Raji (cell line): ENCODE measurements around the gene REXO5.

Experiments
- POLR2A ChIP-seq: IDR thresholded peaks from 2 replicates; pipeline ENCODE4 v1.6.1; 2011; ENCODE audit warnings: low read depth, low read length, control low read depth; ENCODE audit not compliant: insufficient read depth

The REXO5 gene

DNA sequence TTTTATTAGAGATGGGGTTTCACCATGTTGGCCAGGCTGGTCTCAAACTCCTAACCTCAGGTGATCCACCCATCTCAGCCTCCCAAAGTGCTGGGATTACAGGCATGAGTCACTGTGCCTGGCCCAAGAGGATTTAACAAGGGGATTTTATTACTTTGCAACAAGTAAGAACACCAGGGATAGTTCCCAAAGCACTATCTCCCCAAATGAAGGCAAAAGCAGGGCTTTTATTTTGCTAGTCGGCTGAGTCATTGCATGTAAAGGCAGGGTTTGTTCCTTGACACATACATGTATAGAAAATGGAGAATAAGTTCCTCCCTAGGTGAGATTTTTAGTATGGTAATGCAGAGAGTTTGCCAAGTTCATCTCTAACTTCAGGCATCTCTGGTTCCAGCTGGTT, 24.0 kb downstream of the REXO5 start:
- TF ChIP-seq POLR2A, result no peak

DNA sequence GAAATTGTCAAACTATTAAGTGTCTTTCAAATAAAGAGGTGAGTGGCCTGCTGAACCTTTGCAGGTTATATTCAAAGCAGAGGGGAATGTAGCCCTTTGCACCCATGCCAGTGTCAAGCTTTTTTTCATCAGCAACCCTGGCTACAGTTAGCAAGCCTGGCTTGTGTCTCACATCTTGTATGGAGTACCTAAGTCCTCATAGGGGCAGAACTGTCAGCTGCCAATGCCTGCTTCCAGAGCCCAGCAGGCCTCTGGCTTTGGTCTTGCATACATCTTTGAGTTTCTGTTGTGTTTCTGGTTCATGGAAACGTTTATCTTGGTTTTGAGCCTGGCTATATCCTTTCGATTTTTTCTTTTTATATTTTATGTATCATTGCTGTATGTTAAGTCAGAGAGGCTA, 26.8 kb downstream of the REXO5 start:
- no peak for TF ChIP-seq POLR2A

DNA sequence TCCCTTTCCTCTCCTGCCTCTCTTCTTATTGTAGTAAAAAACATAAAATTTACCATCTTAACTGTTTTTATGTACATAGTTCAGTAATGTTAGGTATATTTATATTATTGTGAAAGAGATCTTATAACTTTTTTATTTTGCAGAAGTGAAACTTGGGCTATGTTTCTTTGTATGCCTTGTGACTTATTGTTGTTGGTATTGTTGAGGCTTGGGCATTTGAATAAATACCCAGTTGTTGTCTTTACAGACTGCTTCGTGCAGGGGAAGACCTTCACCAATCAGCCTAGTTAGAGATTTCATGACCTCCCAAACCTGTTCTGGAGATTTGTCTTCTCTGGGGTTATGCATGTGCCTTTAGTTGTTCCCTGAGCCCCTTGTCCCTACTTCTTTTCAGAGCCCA, 31.9 kb downstream of the REXO5 start:
- TF ChIP-seq POLR2A, result no peak

DNA sequence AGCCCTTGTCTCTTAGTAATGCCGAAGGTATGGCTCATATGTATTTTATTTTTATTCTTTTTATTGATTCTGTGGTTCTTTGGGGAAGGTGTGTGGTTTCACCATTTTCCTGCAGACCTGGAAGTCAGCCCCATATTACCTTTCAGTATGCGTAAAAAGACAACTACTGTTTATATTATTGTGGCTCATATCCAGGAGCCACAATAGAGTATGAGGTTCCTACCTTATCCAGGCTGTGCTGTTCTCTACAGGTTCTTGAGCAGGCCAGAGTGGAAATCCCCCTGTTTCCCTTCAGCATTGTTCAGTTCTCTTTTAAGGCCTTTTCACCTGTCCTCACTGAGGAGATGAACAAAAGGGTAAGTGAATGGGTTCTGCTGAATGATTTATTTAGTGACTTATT, 33.2 kb downstream of the REXO5 start:
- no peak for TF ChIP-seq POLR2A

DNA sequence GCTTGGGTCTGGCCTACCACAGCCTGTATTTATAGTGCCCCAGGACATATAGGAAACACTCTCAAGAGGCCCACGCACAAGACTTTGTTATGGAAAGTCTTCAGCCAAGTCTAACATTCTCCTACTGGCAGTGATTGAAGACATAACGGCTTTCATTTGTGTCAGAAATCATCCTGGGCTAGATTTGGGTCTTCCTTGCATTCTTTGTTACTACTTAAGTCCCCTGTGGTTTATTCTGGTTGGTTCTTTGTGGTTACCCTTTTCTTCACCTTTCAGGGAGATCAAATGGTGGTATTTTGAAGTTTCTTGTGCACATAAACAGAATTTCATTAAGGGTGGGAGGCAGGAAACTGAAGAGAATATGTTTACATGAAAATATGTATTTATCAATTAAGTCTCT, 37.7 kb downstream of the REXO5 start:
- TF ChIP-seq POLR2A, result no peak

DNA sequence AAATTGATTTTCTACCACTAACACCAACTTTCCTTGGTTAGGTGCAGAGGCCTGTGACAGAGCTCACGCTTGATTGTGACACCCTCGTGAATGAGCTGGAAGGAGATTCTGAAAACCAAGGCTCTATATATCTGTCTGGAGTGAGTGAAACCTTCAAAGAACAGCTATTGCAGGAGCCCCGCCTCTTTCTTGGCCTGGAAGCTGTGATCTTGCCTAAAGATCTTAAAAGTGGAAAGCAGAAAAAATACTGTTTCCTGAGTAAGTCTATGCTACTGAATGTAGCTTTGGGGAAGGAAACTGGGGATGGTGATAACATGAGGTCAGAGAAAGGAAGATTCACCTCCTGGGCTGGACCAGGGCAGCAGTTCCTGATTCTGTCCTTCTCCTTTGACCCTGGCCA, 38.3 kb downstream of the REXO5 start:
- TF ChIP-seq POLR2A, result no peak

DNA sequence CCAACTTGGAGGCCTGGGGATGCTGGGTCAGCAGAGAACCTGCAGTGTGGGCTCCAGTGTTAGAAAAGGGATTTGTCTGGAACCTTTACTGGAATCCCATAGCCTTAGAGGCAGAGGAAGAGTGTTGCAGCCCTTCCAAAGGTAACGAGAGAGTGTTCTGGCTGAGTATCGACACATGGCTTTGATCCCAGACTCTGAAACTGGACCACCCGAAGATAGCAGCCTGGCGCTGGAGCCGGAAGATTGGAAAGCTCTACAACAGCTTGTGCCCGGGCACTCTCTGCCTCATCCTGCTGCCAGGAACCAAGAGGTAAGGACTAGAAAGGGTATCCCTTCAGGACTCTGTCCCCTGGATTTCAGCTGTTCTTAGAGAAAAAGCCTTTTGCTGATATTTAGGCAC, 39.7 kb downstream of the REXO5 start:
- no peak for TF ChIP-seq POLR2A

DNA sequence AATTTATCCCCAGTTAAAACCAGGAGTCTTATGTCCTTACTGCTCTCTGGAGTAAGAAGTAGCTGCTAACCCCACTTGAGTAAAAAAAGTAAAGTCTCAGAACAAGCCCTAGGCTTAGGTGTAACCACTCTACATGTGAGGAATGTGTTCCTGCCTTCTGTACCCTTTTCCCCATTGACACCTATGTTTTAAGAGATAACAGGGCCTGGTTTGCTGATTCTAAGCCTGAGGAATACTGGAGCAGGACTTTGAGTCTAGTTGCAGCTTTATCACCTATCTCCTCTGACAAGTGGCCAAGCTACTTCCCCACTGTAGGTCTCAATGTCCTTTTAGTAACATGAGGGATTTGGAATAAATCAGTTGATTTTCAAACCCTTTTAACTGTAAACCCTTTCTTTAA, 40.2 kb downstream of the REXO5 start:
- TF ChIP-seq POLR2A, result no peak

DNA sequence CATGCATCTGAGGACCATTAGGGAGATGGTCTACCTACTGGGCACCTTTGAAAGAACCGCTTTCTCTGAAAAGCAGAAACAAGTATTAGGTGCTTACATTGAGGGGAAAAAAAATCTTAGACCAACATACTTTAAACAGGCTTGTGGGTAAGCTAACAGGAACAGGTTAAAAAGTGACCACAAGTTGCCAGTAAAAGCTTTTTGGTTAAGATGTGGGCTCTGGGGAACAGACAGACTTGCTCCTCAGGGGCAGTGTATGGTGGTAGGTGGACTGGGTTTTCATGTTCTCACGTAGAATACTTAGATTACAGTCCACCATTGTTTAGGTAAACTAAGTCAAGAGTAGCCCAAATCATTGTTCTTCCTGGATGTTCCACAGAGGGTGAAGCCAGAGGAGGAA, 41.2 kb downstream of the REXO5 start:
- TF ChIP-seq POLR2A, result no peak

DNA sequence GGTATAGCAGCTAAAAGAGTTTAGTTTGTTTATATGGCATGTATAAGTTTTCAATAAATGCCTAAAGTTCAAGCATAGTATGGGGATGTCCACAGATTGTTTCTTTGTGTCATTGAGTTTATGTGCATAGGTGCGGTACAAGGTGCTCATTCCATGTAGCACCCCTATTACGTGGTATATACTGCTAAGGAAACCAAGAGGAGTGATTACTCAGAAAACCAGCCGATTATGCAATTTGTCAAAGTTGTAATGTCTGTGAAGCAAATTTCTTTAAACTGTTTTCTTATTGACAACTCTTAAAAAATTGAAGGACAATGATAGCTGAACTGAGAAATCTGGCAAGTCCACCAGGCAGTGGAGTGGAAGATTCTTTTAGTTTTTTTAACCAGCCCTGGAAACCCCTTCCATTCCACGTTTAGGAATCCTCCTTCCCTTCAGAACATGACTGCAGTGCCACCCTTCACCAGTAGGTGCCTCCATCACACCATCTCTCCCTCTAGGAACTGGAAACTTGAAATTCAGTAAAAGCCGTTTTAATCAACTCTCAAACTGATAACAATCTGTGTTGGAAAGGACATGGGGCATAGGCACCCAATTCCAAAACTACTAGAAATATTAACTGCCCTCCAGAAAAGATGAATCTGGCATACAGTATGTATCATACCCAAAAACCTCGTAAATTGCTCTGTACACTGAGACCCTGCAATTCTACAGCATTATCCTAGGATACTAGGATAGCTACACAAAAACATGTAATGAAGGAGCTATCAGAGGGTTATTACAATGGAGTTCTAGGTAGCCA, 43.5 kb downstream of the REXO5 start:
- TF ChIP-seq POLR2A, result no peak

DNA sequence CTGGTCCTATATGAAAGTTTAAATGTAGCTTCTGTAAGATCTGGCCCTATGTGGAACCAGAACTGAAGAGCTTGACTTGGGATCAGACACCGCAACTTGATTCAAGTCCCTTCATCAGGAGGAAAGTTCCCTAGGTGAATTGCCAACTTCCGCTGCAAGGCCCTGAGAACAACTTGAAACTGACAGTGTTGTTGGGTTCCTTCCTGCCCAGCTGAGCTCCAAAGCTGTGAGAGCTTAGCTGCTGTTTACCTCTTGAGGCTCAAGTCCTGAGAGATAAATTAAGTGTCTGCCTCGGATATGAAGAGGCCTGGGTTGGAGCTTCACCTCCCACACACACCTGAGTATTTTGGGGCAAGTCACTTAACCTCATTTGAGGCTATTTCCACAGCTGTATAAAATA, 44.7 kb downstream of the REXO5 start:
- TF ChIP-seq POLR2A, result no peak

DNA sequence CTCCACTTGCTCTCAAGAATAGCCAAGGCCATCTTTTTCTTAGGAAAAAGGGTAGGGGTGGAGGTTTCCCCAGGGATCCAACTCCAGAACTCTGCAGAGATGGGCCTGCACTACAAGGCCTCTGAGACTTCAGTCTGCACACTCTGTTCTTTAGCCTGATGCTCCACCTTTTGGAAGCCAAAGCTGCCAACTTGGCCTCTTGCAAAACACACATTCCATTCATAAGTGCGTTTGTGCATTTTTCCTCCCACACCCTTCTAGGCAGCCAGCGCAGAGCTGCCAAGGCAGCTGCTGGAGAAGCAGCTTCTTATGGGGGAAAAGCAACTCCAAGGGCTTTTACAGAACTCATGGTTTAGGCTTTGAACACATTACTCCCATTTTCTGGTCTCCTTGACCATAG, 45.3 kb downstream of the REXO5 start:
- no peak for TF ChIP-seq POLR2A

DNA sequence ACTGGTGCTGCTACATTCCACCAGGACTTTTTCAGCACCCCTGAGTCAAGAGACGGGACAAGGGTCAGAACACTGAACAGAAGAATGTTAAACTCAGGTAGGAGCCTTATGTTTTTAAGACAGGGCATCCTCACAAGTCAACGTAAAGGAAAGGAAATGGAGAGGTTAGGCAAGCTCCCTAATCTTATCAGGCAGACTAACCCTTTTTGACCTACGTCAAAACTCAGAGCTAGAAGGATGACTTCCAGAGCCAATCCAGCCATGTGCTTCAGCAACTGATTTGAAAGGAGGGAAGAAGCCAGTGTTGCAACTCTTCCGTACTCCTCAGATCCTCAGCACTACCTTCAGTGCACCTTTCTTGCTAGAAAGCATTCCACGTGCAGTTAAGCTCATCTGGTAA, 46.8 kb downstream of the REXO5 start:
- no peak for TF ChIP-seq POLR2A

DNA sequence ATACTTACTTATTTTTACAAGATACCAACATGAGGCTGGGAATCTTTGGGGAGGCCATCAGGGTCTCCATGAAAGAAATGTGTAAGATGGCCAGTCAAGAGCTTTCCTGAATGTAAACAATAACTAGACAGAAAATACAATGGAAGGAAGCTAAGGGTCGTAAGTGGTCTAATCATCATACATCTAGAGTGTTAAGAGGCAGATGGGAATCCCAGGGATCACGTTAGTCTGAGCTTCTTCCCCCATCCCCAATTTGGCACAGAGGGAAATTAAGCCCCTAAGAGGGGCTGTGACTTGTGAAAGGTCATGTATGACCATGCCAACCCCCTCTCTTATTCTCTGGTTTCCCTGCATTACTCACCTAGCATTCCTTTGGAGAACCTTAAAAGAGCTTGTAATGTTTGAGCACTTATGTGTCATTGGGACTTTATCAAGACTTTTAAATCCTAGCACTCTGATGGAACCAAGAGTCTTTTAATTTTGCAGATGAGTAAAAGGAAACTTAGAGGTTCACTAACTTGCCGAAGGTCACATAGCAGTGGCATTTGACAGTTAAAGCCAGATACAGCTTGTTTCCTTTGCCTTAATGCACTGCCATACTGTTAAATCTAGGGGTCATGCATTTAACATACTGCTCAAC, 47.8 kb downstream of the REXO5 start:
- no peak for TF ChIP-seq POLR2A

DNA sequence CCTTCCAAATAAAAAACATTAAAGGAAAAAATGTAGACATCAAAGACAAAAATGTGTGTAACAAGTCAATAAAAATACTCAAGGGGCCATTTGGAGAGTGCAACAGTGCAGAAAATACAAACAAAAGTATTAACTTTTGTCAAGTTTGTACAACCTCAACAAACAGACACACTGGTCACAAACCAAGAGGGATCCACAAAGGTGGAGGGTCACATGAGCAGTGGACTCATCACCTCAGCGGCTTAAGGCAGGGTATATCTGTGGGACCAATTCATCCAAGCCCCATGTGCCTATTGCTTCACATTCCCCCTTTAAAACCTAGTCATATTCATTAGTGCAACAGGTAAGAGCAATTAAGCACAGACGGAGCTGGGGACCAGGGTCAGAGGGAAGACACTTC, 48.6 kb downstream of the REXO5 start:
- no peak for TF ChIP-seq POLR2A

DNA sequence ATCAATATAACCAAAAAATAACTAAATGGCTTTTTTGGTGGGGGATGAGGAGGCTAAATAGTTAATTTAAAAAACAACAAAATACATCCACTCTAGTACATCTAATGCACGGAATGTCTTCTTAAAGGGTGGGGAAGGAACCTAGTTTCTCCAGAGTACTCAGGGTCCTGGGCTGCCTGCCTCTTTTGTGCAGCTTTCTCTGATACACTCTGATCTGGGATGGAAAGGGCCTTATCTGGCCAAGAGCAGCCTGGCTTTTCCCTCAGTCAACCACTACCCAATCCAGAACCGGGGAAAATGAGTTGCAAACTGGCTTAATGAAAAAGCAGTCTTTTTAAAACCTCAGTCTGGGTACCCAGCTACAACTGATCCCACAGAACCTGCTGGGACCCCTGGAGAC, 51.0 kb downstream of the REXO5 start:
- no peak for TF ChIP-seq POLR2A

DNA sequence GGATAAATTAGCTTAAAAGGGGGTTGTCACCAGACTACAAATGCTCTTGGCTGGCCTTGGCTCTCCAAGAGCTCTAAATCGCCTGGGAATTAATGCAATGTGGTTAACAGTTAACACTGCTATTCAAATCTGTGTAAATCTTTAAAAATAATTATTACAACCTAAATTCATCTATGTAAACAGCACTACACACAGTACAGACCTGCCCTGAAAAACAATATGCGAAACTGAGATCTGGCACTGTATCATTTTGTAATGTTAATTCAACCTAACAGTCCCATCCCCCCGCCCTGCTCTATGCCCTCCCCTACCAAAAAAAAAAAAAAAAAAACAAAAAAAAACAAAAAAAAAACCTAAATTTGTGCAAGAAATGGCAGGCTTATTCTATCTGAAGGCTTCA, 52.9 kb downstream of the REXO5 start:
- TF ChIP-seq POLR2A, result no peak
